ENCODE results near the gene PIGU.

PIGU gene

DNA sequence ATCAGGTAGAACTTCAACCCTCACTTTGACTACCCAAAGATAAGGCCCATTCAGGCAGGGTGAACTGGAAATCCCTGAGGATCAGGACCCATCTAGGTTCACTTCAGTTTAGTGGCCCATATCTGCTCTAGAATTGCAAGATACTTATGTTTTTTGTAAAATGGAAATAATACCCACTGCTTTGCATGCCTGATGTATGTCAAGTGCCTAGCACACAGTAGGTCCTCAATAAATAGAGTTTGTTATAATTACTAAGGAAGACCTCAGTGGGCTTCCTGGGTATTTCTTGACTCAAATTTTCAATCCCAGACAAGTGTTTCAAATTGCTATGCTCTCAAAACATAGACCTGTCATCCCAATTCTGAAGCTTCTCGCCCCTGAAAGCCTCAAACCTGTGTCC lies 32.5 kb downstream of the PIGU start:
- TF ChIP-seq CTCF (conservative IDR thresholded peaks at IDR 0.05; ENCODE audit: low read depth, low read length): no peak
- no peak overlapping the region for H3K4me3 ChIP-seq (ENCODE audit: low read length)
- DNase-seq (ENCODE audit: low read depth): no peak

- DNase-seq (ENCODE audit: low read depth): no peak
- TF ChIP-seq CTCF (conservative IDR thresholded peaks at IDR 0.05; ENCODE audit: low read depth, low read length): no peak
Measured at GRCh38 chr20:34643928-34644327, 33.0 kb downstream of the PIGU start.

DNA sequence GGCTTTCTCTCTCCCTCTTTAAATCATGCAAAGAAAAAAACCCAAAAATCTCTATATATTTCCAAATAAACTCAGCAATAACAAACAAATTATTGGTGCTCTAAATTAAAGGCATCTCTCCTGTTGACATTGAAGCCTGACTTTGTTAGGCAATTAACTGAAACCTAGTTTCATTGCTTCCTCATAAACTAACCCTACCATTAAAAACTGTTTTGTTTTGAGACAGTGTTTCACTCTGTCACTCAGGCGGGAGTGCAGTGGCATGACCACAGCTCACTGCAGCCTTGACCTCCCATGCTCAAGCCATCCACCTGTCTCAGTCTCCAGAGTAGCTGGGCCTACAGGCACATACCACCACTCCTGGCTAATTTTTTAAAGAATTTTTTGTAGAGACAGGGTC lies 34.9 kb downstream of the PIGU start:
- no peak for DNase-seq (ENCODE audit: low read depth)
- no peak for TF ChIP-seq CTCF (conservative IDR thresholded peaks at IDR 0.05; ENCODE audit: low read depth, low read length)
- H3K4me3 ChIP-seq (ENCODE audit: low read length): no peak overlapping the region

More at GRCh38 chr20:34643928-34644327, 33.0 kb downstream of the PIGU start:
- H3K4me3 ChIP-seq (ENCODE audit: low read length): no peak overlapping the region

- peak; percentile 4 for DNase-seq (ENCODE audit: low read depth)
- no peak for TF ChIP-seq CTCF (conservative IDR thresholded peaks at IDR 0.05; ENCODE audit: low read depth, low read length)
- H3K4me3 ChIP-seq (ENCODE audit: low read length): no peak overlapping the region
Measured at GRCh38 chr20:34639755-34640222, 37.1 kb downstream of the PIGU start.

GRCh38 chr20:34638532-34638931 lies 38.4 kb downstream of the PIGU start:
- H3K4me3 ChIP-seq (ENCODE audit: low read length): no peak overlapping the region
- TF ChIP-seq CTCF (conservative IDR thresholded peaks at IDR 0.05; ENCODE audit: low read depth, low read length): no peak
- DNase-seq (ENCODE audit: low read depth): no peak

- DNase-seq (ENCODE audit: low read depth): no peak
- no peak overlapping the region for H3K4me3 ChIP-seq (ENCODE audit: low read length)
- no peak for TF ChIP-seq CTCF (conservative IDR thresholded peaks at IDR 0.05; ENCODE audit: low read depth, low read length)
Measured at GRCh38 chr20:34638039-34638292, 38.9 kb downstream of the PIGU start.

GRCh38 chr20:34637245-34638038 lies 39.5 kb downstream of the PIGU start:
- no peak for TF ChIP-seq CTCF (conservative IDR thresholded peaks at IDR 0.05; ENCODE audit: low read depth, low read length)
- no peak overlapping the region for H3K4me3 ChIP-seq (ENCODE audit: low read length)
- DNase-seq (ENCODE audit: low read depth): peak; percentile 1

Measured in retinal pigment epithelial cell (primary cell).